GM23338 (cell line): Measurements from ENCODE around the gene C2CD3.

ENCODE experiments used
- CREB1 ChIP-seq: fragments of 250-450 bp; sonication (Bioruptor Pico); IDR thresholded peaks from 2 replicates; pipeline ENCODE4 v1.5.0; 2020; ENCODE audit warnings: low read depth, mild to moderate bottlenecking, moderate library complexity
- CTCF ChIP-seq, 2 experiments: fragments of 200-600 bp in 1 of 2; sonication (generic) in 1 of 2; conservative IDR thresholded peaks; 2 replicates each; pipeline versions ENCODE4 v1.5.1 to v1.6.1; 2016 to 2017; ENCODE audit warnings: antibody characterized with exemption in 2 of 2, low read depth in 2 of 2, mild to moderate bottlenecking in 2 of 2, moderate library complexity in 1 of 2
- ETS1 ChIP-seq: IDR thresholded peaks from 2 replicates; pipeline ENCODE4 v1.6.1; 2016; ENCODE audit warnings: antibody characterized with exemption
- EZH2 ChIP-seq: fragments of 200-600 bp; sonication (generic); IDR thresholded peaks from one replicate; pipeline ENCODE4 v1.8.0; 2017; ENCODE audit warnings: antibody characterized with exemption, mild to moderate bottlenecking, low read depth; ENCODE audit not compliant: unreplicated experiment
- EZH2phosphoT487 ChIP-seq: fragments of 200-600 bp; sonication (generic); IDR thresholded peaks from one replicate; pipeline ENCODE4 v1.8.1; 2018; ENCODE audit warnings: antibody characterized with exemption; ENCODE audit not compliant: unreplicated experiment
- JUNB ChIP-seq: IDR thresholded peaks from one replicate; pipeline ENCODE4 v1.6.1; 2016; ENCODE audit warnings: antibody characterized with exemption; ENCODE audit not compliant: unreplicated experiment
- POLR2AphosphoS5 ChIP-seq: IDR thresholded peaks from 2 replicates; pipeline ENCODE4 v1.6.1; 2016; ENCODE audit warnings: antibody characterized with exemption, low read depth
- REST ChIP-seq: IDR thresholded peaks from one replicate; pipeline ENCODE4 v1.6.1; 2018; ENCODE audit warnings: antibody characterized with exemption; ENCODE audit not compliant: unreplicated experiment
- ZNF462 ChIP-seq: fragments of 250-450 bp; sonication (Bioruptor Pico); IDR thresholded peaks from 2 replicates; pipeline ENCODE4 v1.5.0; 2020; ENCODE audit warnings: mild to moderate bottlenecking, moderate library complexity

GRCh38 chr11:74204701-74205100 lies 33.9 kb upstream of the C2CD3 start:
- no peak for TF ChIP-seq CTCF (conservative IDR thresholded peaks at IDR 0.05; ENCODE audit: low read depth in 2 of 2)
- no peak for TF ChIP-seq EZH2
- no peak for TF ChIP-seq CREB1 (CRISPR knock-in tag)
- TF ChIP-seq REST = no peak
- TF ChIP-seq POLR2AphosphoS5 = no peak
- no peak for TF ChIP-seq JUNB
- no peak for TF ChIP-seq EZH2phosphoT487
- TF ChIP-seq ZNF462 (CRISPR knock-in tag) = no peak
- TF ChIP-seq ETS1 = no peak
